Central memory CD4-positive, alpha-beta T cell (primary cell): ENCODE results near the gene GLT6D1.

Source experiments
- DNase-seq: peaks from one replicate; pipeline ENCODE4 v3.0.0; 2022

Gene GLT6D1

DNA sequence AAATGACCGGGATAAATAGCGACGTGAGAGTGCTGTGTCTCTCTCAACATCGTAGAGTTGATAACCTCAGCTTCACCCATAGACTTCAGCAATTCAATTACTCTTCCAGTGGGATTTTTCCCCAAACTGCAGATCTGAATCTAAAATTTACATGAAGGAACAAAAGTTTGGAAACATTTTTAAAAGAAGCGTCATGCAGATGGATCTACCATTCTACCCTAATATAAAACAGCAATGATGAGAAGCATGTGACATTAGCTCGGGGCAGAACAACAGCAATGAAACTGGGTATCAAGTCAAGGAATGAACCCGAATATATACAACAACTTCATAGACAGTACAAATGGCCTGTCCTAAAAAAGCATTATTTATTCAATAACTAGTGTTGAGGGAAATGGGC is 18.8 kb downstream of the GLT6D1 start:
- DNase-seq = no peak

DNA sequence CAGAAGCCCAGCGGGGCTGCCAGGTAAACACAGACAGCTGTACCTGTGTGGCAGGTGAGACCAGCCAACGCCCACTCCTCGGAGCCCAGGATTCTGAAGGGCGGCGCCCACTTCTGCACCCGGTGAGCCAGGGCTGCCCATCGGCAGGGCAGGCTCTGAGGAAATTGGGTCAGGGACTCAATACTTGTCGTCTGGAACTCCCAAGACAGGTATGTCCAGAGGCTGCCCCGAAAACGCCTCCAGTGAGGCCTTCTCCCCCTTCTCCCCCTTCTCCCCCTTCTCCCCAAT is 19.8 kb downstream of the GLT6D1 start:
- no peak for DNase-seq

DNA sequence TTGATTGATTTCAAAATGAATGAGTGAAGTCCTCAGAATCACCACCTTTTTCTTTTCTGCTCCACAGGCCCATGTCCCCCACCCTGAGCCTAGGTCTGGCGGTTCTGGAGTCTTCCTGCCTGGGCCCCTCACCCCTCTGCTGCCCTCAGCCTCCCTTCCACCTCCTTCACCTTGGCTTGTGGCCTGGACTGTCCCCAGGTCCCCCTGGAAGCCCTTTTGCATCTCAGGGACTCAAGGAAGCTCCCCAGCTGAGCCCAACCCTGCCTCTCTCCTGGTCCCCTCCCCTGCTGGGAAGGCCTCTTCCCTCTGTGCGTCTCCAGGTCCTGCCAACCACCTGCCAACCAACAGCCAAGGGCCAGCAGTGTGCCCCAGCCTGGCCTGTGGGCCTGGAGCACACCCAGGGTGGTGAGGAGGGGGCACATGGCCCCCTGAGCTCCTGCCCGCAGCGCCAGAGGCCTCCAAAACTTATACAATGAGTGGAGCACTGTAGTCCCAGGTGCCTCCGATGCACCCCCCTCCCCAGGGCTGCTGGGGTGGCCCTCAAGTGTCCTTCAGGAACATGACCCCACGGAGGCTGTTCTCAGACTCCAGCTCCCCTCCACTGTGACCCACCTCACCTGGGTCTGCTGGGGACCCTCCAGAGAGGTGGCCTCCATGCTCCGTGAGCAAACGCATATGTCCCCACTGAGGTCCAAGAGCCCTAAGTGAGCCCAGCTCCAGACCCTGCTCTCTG is 20.3 kb downstream of the GLT6D1 start:
- no peak for DNase-seq

DNA sequence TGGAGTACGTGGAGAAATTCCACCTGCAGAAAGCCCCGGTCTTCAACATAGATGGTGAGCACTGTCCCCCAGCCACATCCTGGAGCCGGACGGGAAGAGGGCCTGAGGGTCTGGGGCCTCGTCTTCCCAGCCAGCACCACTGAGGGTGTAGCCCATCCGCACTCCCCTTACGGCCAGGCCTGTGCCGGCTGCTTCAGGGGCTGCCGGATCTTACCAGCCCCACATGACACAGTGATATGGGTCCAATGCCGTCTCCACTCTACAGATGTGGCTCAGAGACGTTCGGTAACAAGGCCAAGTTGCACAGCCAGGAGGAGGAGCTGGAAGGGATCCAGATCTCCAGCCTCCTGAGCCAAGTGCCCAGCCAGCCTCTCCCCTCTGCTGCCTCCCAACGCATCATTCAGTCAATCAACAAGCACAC is 21.3 kb downstream of the GLT6D1 start:
- no peak for DNase-seq

DNA sequence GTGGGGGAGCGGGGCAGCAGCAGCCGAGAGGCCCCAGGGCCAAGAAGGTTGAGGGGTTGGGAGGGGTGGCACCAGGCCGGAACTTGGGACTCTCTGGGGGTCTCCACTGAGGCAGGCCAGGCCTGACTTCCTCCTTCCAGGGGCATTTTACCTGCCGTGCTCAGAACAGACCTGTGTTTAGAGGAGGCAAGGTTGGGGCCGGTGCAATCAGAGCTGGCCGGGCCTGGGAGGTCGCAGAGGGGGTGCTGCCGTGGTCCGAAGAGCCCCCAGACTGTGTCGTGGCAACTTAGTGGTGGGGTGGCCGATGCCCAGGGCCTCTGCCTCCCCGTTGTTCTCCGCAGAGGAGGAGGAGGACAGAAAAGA is 21.8 kb downstream of the GLT6D1 start:
- DNase-seq = no peak

DNA sequence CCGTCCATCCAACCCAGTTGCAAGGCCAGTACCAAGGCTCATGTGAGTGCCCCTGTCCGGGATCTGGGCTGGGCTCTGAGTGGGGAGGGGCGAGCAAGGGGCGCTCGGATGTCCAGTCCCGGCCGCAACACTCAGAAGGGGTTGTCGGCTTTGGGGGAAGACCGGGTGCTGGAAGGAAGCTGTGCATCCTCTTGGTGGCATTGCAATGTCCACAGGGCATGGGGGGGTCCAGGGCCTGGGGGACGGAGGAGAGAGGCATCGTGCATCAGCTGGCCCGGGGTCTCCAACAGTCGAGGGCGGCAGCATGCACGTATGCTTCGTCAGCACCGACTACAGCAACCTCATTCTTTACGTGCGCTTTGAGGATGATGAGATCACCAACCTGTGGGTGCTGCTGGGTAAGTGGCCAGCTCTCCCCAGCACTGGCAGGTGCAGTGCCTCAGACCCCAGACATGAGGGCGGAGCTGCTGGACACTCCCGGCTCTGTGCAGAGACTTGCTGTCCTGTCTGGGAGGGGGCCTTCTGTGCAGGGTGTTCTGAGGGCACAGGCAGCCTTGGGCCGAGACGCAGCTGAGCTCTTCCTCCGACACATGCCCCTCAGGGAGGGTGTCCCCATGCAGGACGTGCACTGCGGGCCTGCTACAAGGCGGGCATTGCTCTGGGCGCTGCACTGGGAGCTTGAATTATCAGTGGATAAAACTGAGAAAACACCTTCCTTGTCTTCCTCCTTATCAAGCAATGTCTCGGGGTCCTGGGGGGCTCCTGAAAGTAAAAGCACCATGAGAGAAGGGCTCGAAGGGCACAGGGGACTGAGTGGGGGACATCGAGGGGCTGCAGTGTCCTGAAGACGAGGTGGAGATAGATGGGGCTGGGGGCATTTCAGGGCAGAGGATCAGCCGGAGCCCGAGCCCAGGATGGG is 22.5 kb downstream of the GLT6D1 start:
- DNase-seq = no peak

DNA sequence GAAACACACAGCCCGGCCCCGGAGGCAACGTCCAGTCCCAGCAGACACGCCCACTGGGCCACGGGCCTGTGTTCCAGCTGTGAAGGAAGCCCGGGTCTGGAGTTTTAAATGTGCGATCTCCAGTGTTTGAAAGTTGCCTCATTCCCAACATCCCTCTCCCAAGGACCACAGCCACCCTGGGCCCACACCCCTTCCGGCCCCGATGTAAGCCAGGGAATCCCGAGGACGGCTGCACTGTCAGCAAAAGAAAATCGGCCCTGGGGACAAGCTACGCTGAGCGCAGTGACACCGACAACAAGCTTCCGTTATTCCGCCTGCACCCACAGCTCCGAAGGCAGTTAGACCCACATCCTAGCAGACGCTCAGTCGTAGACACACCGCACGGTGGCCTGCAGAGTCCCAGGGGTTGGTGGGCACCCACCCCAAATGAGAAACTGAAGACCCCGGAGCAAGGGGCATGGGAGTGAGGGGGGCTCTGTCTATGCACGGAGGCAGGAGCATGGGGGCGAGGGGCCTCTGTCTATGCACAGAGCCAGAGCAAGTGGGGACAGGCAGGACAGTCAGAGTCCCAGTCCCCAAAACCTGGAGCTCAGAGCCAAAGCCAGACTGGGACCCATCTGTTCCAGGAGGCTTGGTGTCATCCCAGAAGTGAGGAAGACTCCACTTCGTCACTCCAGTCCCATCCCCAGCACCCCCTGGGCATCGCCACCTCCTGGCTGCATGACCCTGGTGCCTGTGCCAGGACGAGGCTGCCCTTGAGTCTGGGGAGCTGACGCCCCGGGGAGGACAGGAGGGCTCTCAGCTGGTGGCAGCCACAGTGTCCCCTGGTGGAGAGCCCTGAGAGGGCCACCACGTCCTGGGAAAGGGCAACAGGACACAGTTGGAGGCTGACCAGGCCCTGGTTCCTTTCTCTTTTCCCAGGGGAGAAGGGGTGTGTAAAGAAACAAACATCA is 23.4 kb downstream of the GLT6D1 start:
- no peak for DNase-seq

DNA sequence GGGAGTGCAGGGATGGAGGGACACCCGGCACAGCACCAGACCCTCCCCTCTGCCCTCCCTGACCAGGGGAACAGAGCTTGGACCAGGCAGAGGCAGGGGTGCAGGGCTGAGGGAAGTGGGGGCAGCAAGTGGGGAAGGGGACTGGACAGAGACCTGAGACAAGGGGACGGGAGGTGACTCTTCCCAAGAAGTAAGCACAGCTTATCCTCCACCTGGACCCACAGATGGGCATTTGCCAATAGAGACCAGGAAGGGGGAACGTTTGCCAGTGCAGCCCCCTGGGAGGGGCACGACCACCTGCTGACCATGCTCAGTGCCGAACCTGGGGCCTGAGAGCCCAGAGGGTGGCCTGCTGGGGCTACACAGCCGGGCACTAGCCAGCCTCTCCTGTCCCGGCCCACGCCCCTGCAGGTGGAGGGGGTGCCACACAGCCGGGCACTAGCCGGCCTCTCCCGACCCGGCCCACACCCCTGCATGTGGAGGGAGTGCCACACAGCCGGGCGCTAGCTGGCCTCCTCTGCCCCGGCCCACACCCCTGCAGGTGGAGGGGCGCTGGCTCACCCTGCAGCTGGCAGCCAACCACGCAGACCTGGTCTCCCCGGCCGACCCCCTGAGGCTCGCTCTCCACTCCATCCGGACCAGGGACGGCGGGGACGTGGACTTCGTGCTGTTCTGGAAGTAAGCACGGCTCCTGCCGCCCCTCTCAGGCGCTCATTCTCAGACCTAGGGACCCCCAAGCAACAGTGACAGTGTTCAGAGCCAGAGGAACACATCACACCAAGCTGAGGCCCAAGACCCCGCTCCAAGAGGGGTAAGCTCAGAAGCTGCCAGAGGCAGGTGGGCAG is 24.3 kb downstream of the GLT6D1 start:
- DNase-seq = no peak

DNA sequence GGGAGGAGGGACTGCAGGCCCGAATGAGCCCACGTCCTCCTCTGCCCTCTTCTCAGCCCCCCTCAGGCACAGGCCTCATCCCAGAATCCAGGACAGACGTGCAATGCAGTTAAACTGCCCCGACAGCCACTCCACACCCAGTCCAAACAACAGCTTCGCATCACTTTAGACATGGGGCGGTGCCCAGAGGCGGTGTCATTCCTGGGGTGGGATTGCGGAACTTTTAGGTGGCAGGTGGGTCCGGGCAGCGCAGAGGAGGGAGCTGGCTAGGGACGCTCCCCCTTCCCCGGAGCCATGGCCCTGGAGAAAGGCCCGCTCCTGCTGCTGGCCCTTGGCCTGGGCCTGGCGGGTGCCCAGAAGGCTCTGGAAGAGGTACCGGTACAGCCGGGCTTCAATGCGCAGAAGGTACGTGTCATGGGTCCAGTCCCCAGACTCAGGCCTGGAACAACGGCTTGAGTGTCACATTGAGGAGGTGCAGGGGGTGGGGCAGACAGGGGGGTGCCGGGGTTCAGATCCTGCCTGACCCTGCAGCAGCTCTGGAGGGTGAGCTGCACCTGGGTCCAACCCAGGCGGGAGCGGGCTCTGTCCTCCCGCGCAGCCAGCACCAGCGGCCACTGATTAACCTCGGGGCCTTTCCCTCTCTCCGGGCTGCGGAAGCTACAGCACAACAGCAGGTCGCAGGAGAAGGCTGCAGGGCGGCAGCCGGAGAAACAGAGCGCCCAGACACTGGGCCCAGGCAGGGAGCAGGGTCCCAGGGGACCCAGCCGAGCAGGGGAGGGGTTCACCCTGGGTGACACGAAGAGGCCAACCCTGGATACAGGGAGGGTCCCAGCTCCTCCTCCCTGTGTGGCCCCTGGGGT is 25.2 kb downstream of the GLT6D1 start:
- DNase-seq = no peak

DNA sequence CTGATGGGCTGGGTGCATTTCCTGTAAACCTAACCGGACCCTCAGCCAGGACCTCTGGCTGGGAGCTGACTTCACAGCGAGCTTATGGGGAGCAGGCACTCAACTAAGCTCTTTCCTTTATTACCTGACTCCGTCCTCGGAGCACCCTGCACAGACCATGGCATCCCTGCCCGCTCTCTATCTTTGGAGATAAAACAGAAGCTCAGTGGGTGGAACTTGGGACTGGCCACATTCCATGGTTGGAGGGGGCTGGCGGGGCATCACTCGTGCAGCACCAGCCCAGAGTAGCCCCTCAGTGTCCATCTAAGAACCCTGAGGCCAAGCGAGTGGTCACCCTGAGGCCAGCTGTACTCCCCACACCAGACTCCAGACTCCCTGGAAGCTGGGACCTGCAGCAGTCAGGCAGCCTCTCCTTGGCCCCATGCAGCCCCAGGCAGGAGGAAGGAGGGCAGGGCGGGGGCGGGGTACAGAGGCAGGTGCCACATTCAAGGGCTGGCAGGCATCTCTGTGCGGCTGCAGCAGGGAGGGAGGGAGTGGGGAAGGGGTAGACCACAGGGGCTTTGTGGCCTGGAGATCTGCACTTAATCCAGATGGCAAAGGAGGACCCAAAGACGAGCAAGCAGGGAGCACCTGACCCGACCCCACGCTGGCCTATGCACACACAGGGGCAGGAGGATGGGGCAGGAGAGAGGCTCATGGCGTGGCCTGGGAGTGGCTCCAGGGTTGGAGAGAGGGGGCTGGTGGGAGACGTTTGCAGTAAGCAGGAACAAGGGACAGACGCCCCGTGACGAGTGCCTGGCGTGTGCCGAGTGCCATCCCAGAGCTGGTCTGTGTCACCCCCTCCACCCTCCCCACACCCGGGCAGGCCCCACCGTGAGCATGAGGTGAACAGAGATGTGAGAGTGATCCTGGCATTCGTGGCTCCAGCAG is 26.1 kb downstream of the GLT6D1 start:
- no peak for DNase-seq

DNA sequence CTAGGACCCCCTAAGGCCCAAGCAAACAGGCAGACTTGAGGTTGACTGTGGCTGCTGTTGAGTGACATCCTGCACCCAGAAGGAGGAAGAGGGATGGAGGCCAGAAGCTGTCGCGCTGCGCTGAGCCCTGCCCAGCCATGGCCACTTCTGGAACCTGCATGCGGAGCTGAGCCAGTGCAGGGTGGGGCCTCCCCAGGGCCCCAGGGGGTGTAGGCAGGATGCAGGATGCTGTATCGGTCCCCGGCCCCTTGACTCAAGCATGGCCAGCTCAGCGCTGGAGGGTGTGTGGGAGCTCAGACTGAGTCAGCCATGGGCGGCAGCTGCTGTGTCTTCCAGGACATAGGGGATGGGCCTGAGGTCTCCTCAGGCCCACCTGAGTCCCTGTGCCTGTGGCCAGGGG is 26.9 kb downstream of the GLT6D1 start:
- DNase-seq = no peak

DNA sequence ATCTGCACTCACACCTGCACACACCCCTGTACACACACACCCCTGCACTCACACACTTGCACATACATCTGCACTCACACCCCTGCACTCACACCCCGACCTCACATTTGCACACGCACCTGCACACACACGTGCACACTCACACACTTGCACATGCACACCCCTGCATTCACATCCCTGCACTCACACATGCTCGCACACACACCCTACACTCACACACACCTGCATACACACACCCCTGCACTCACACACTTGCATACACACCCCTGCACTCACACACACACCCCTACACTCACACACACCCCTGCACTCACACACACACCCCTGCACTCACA is 27.5 kb downstream of the GLT6D1 start:
- no peak for DNase-seq

DNA sequence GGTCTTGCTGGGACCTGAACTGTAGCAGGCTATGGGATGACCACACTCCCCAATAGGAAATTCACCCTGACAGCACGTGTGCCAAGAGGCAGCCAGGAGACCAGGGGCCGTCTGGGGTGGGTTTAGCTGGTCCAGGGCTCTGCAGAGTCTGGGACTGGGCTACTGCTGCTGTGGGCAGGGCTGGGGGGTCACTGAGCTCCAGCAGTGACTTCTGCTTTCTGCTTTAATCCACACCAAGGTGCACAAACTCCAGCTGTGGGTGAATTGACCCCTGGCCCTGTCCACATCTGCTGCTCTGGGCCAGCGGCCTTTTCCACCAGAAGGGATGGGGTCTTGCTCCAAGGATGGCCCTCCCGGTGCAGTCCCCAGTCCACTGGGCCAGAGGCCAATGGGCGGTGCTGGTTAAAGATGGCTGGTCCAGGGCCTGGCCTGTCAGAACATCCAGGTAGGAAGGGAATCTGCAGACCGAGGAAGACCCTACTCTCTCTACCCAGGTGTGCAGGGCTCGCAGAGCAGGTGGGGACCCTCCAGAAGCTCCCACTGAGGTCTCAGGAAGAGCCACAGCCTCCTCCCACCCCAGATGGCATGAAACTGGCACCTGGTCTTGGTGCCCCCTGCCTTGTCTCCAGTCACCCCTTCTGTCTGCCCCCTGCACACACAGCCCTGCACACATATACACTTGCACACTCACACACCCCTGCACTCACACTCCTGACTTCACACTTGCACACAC is 28.0 kb downstream of the GLT6D1 start:
- DNase-seq = no peak

DNA sequence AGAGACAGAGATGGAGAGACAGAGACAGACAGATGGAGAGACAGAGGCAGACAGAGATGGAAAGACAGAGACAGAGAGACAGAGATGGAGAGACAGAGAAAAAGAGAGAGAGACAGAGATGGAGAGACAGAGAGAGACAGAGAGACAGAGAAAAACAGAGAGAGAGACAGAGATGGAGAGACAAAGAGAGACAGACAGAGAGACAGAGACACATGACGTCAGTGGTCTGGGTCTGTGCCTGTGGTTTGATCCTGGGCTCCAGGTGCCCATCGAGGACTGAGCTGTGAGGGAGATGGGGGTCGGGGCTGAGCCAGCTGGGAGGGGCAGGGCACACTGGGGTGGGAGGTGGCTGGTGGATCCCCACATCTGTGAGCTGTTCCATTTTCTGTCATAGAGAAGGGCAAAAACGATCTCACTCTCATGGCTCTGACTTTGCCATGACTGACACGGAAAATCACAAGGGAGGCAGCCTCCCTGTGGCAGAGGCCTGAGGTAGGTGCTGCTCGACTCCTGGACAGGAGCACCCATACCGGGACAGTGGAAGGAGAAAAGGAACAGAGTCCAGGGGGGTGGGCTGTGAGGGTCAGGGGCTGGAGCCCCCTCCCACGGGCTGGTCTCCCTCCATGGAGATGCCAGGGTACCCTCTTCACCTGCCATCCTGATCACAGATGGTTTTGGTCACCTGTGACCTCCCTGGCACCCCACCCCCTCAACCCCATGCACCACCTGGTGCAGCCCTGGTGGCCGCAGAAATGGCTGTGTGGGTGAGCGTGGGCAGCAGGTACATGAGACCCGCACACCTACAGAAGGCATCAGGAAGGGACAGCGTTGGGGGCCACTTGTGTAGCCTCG is 28.8 kb downstream of the GLT6D1 start:
- no peak for DNase-seq

DNA sequence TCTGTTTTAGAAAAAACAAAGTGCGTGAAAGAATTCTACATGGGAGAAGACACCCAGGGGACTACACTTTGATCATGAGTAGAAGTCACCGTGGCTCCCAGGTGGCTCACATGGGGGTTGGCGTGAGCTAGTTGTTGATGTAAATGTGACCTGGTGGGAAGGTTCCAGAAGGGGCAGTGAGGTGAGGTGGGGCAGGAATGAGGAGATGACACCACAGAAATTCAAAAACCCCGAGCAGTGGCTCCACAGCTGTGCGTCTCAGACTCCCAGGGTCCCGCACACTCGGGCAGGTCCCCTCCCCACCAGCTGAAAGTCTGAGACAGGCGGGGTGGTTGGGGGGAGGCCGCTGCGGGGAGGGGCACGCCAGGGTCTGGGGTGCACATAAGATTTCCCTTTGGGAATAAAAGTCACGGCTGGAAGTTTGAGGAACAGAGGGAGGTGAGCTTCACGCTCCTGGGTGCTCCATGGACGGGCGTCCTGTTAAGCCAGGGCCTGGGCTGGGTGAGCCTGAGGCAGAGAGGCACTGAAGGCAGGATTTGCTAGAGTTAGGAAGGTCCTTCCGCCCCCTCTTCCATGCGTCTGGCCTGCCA is 29.9 kb downstream of the GLT6D1 start:
- DNase-seq = no peak

DNA sequence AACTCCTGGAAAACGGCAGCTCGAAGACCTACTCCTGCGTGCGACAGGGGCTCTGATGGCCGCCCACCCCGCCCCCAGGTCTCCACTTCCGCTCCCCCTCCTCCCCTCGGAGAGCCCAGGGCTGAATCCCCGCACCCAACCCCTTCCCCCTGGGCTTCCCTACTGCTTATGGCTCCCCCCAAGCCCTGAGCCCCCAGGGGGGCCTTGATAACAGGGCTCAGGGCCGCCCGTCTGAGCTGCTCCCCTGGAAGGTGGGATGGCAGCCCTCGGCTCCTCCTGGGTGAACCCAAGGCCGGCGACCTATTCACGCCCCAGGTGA is 30.4 kb downstream of the GLT6D1 start:
- no peak for DNase-seq

DNA sequence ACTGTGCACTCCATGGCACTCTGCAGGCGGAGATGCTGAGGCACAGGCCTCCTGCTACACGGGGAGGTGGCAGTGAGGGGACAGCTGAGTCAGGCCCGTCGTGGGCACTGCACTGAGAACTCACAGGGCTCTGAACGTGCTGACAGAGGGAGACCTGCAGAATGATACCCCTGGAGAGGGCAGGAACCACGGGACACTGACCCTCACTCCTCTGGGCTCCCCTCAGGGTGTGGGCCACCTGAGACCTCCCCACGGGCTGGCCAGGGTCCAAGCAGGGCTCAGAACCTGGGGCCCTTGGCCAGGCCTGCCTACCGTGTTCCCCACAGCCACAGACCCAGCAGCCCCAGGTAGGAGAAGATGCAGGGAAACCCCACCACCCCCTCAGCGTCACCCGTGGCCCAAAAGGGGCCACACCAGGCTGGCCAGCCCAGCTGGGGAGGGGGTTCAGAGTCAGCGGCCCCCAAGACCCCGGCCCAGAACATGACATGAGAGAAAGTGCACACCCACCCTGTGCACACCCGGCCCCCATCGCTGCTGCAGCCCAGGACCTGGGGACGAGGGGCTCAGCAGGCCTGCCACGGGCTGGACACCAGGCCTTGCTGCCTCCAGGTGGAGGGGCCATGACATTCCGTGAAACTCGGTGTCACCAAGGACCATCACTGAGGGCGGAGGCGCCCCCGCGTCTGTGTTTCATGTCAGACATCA is 30.9 kb downstream of the GLT6D1 start:
- DNase-seq = no peak
